Fibroblast of lung (primary cell): ENCODE measurements around the gene TBCK.

Experiments
- CTCF ChIP-seq, 2 donors: IDR thresholded peaks in 1 of 2; conservative IDR thresholded peaks in 1 of 2; 1 replicate in 1 of 2; 2 replicates in 1 of 2; pipeline ENCODE4 v1.5.1; 2011 to 2012; ENCODE audit warnings: low read length in 2 of 2, control low read depth in 1 of 2, inconsistent platforms in 1 of 2, low read depth in 1 of 2, mild to moderate bottlenecking in 1 of 2
- EZH2 ChIP-seq: IDR thresholded peaks from 2 replicates; pipeline ENCODE4 v1.5.1; 2012; ENCODE audit warnings: low read length, control low read depth, mild to moderate bottlenecking; ENCODE audit errors: missing control alignments

- no peak for TF ChIP-seq EZH2
- TF ChIP-seq CTCF (conservative IDR thresholded peaks at IDR 0.05 in 1 of 2, IDR thresholded peaks at IDR 0.05 in 1 of 2; ENCODE audit: low read depth in 1 of 2, low read length in 2 of 2): no peak
These were observed 37.8 kb upstream of the TBCK start for GRCh38 chr4:106353786-106354185.
